T-cell (primary cell): ENCODE data around the gene KCNQ2. TPM values are rescaled to one million over a fixed set of nuclear protein-coding genes. Genes with fewer than 3 reads are reported as not detected.

Experiments used
- ATAC-seq, 4 experiments: fragments of 200-7000 bp in 3 of 4; fragments of 150-1000 bp in 1 of 4; cut with Tn5 transposase; replicated peaks in 1 of 4; 1 replicate in 3 of 4; 2 replicates in 1 of 4; pipeline ENCODE4 v1.10.0; 2021; ENCODE audit warnings: moderate library complexity in 3 of 4, mild to moderate bottlenecking in 2 of 4, moderate number of reproducible peaks in 1 of 4
- CTCF ChIA-PET, 2 donors: fragments of 300-600 bp; sonication (Branson Sonifier 250); formaldehyde crosslinking; loops; one replicate each; lab custom pipeline; 2022; ENCODE audit warnings: antibody characterized with exemption in 2 of 2; lab: Charles Lee
- POLR2A ChIA-PET, 2 donors: fragments of 300-600 bp; sonication (Branson Sonifier 250); formaldehyde crosslinking; loops; one replicate each; lab custom pipeline; 2022; ENCODE audit warnings: antibody characterized with exemption in 2 of 2; lab: Charles Lee
- DNase-seq, 35 experiments: peaks; one replicate each; pipeline versions ENCODE4 v3.0.0 to v3.0.0-alpha.2; 2013 to 2023
- H3K27ac ChIP-seq: one replicate; pipeline ENCODE4 v1.5.1; 2013; ENCODE audit warnings: low read length
- H3K27me3 ChIP-seq, 2 experiments: replicated peaks in 1 of 2; 1 replicate in 1 of 2; 2 replicates in 1 of 2; pipeline versions ENCODE4 v1.6.1 to v1.7.0; 2013; ENCODE audit warnings: low read length in 1 of 2, mixed read lengths in 1 of 2; ENCODE audit not compliant: control insufficient read depth in 2 of 2, insufficient read depth in 2 of 2; ENCODE audit errors: extremely low read depth in 1 of 2
- H3K36me3 ChIP-seq, 2 donors: 1 replicate in 1 of 2; 2 replicates in 1 of 2; pipeline versions ENCODE4 v1.6.1 to v1.7.0; 2013; ENCODE audit warnings: low read length in 1 of 2; ENCODE audit not compliant: control insufficient read depth in 2 of 2, insufficient read depth in 1 of 2; ENCODE audit errors: extremely low read depth in 1 of 2
- H3K4me1 ChIP-seq, 2 experiments: 1 replicate in 1 of 2; 2 replicates in 1 of 2; pipeline versions ENCODE4 v1.6.1 to v1.7.0; 2013; ENCODE audit warnings: low read length in 2 of 2, mixed read lengths in 1 of 2; ENCODE audit not compliant: insufficient read depth in 2 of 2, control insufficient read depth in 1 of 2; ENCODE audit errors: extremely low read depth in 1 of 2
- H3K4me3 ChIP-seq, 2 donors: 1 replicate in 1 of 2; 2 replicates in 1 of 2; pipeline versions ENCODE4 v1.5.1 to v1.7.0; 2013; ENCODE audit warnings: mild to moderate bottlenecking in 2 of 2, low read length in 1 of 2, moderate library complexity in 1 of 2; ENCODE audit not compliant: control insufficient read depth in 1 of 2; ENCODE audit errors: extremely low read depth in 1 of 2
- H3K9me3 ChIP-seq: 2 replicates; pipeline ENCODE4 v1.7.0; 2013
- H3K27ac Mint-ChIP-seq, 2 donors: one replicate each; pipeline ENCODE4 v1.8.0; 2020 to 2021; ENCODE audit warnings: mild to moderate bottlenecking in 2 of 2, mixed read lengths in 2 of 2
- H3K27me3 Mint-ChIP-seq, 2 donors: one replicate each; pipeline ENCODE4 v1.8.0; 2021 to 2022; ENCODE audit warnings: mixed read lengths in 2 of 2
- H3K36me3 Mint-ChIP-seq: one replicate; pipeline ENCODE4 v1.8.0; 2021; ENCODE audit warnings: mixed read lengths
- H3K4me1 Mint-ChIP-seq, 3 donors: one replicate each; pipeline ENCODE4 v1.8.0; 2020 to 2022; ENCODE audit warnings: mixed read lengths in 3 of 3, mild to moderate bottlenecking in 1 of 3
- H3K4me3 Mint-ChIP-seq, 3 donors: one replicate each; pipeline ENCODE4 v1.8.0; 2020 to 2022; ENCODE audit warnings: mild to moderate bottlenecking in 3 of 3, mixed read lengths in 3 of 3, moderate library complexity in 3 of 3
- H3K9me3 Mint-ChIP-seq, 3 donors: one replicate each; pipeline ENCODE4 v1.8.0; 2020 to 2022; ENCODE audit warnings: mixed read lengths in 3 of 3
- WGBS: methylation state at CpG from one replicate; pipeline ENCODE4 v1.1.5; 2013; ENCODE audit warnings: missing lambda C conversion rate; ENCODE audit not compliant: insufficient coverage; 5-methylcytosine and 5-hydroxymethylcytosine counted together
- total RNA-seq, 35 experiments: library from RNA in 6 of 35; stranded (reverse) in 6 of 35; fragments of 120-200 nt in 1 of 35; gene quantifications; one replicate each; pipeline versions ENCODE4 v1.2.1 to v1.2.4 and lab custom pipeline; 2013 to 2026

The KCNQ2 gene
- total RNA-seq, 5 donors from 2014 or later (not counting 1 experiment from before 2014, with no cell fraction given): 0.19 to 0.49 (median 0.32) TPM

DNA sequence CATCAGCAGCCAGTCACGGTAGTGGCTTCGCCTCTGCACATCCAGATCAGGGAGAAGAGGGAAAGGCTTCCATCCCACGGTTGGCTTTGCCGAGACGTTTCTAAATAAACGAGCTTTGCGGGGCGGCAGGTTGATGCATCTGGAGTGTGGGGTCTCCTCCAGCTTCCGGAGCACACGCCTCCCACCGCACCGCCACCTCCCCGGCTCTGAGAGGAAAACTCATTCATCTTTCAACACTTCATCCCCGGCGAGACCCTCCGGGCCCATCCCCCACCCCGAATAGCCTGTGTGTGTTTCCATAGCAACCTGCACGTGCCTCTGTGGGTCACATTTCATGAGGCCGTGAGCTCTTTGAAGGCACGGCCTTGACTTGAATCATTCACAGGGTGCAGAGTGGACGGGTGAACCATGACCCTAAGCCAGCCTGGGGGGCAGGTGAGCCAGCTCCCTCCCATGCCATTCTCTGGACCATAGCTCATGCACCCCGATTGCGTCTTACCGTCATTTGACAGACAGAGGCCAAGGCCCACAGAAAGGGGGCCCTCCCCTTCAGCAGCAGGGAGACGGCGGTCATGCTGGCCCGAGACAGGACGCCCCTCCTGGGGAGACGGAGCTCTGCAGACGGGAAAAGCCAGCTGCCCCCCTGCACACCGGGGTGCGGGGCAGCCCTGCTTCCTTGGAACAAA, 95.1 kb downstream of the KCNQ2 start:
- no peak overlapping the region for H3K4me3 ChIP-seq
- H3K4me1 ChIP-seq: peaks cover 0 to 5% of the 10 kb centered on the region in 2 experiments
- H3K27ac ChIP-seq: no peak overlapping the region
- no peak for DNase-seq
- Mint-ChIP-seq H3K4me3 (no peak overlapping the region), H3K9me3 (no peaks in the 10 kb centered on the region), H3K27ac (no peak overlapping the region), H3K4me1 (no peaks in the 10 kb centered on the region), H3K27me3 (peaks cover 9 to 39% of the 10 kb centered on the region in 2 donors), H3K36me3 (no peaks in the 10 kb centered on the region)
- CTCF ChIA-PET: interaction anchor here in 1 of 2 donors (0.6 kb wide), 1 partner anchor 177 kb away, joined by 3 read pairs; no protein-coding TSS in a partner anchor
- H3K36me3 ChIP-seq: no peaks in the 10 kb centered on the region
- POLR2A ChIA-PET: no interaction called here
- H3K9me3 ChIP-seq: no peaks in the 10 kb centered on the region
- WGBS: 15% methylated on average over 23 of the region's 32 CpGs
- peaks cover 2 to 92% of the 10 kb centered on the region in 2 experiments for H3K27me3 ChIP-seq
- ATAC-seq: no peak

DNA sequence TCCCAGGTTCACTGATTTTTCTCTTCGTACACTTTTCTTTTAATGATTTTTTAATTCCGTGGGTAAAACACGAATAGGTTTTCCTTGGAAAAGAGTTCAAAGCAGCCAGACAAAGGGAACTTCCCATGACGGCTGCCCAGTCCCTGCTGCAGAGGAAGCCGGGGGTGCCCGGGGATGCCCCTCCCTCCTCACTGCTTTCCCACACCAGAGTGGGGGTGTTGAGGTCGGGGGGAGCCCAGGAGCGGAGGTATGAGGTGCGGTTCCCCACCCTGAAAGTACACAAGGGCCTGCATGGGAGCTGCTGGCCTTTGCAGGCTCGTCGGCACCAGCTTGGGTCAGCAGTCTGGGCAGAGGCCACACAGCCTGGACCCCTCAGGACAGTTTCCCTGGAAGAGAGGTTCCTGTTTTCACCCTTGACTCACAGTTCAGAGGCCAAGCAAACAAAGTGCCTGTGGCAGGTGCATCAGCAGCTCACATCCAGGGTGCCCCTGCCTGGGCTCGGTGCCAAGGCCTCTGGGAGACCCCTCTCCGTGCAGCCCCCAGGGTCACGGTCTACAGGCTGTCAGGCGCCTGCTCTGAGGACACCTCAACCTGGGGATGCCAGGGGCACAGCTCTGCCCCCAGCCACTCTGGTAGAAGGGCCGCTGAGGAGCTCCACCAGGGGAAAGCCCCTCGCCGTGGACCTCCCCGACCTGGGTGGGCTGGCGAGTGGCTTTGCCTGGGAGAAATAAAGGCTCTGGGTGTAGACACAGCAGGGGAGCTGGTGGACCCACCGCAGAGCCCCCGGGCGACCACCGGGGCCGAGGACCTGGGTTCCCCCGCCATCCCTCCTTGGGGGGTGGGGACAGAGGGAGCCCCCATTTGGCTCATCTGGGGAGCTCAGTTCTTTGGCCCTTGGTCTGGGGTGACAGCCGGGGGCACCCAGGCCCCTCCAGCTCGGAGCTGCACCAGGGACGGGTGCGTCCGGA, 95.9 kb downstream of the KCNQ2 start:
- 72% methylated on average over 24 of the region's 31 CpGs for WGBS
- ATAC-seq (no peak), DNase-seq (no peak)
- Mint-ChIP-seq H3K9me3 (no peaks in the 10 kb centered on the region), H3K36me3 (no peaks in the 10 kb centered on the region), H3K27me3 (peaks cover 9 to 43% of the 10 kb centered on the region in 2 donors), H3K4me3 (no peak overlapping the region), H3K4me1 (no peaks in the 10 kb centered on the region), H3K27ac (no peak overlapping the region)
- H3K4me1 ChIP-seq: no peaks in the 10 kb centered on the region
- no peak overlapping the region for H3K27ac ChIP-seq
- ChIA-PET CTCF (no interaction called here), POLR2A (no interaction called here)
- peaks cover 2 to 88% of the 10 kb centered on the region in 2 experiments for H3K27me3 ChIP-seq
- no peak overlapping the region for H3K4me3 ChIP-seq
- no peaks in the 10 kb centered on the region for H3K9me3 ChIP-seq
- H3K36me3 ChIP-seq: no peaks in the 10 kb centered on the region

DNA sequence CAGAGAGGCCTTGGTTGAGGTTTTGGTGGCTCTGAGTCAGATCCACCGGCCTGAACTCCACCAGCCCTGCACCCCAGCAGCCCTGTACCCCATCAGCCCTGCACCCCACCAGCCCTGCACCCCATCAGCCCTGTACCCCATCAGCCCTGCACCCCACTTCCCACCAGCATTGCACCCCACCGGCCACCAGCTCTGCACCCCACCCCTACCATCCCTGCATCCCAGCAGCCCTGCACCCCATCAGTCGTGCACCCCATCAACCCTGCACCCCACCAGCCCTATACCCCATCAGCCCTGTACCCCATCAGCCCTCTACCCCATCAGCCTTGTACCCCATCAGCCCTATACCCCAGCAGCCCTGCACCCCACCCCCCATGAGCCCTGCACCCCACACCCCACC, 97.0 kb downstream of the KCNQ2 start:
- no peaks in the 10 kb centered on the region for H3K4me1 Mint-ChIP-seq
- peaks cover 2 to 88% of the 10 kb centered on the region in 2 experiments for H3K27me3 ChIP-seq
- H3K9me3 Mint-ChIP-seq: no peaks in the 10 kb centered on the region
- peaks cover 9 to 45% of the 10 kb centered on the region in 2 donors for H3K27me3 Mint-ChIP-seq
- no peak overlapping the region for H3K4me3 ChIP-seq
- no peak overlapping the region for H3K4me3 Mint-ChIP-seq
- H3K9me3 ChIP-seq: no peaks in the 10 kb centered on the region
- no peaks in the 10 kb centered on the region for H3K36me3 Mint-ChIP-seq
- ATAC-seq: no peak
- no peaks in the 10 kb centered on the region for H3K36me3 ChIP-seq
- H3K27ac Mint-ChIP-seq: no peak overlapping the region
- ChIA-PET CTCF (no interaction called here), POLR2A (no interaction called here)
- WGBS: 61% methylated on average over 2 of the region's 3 CpGs
- DNase-seq: no peak
- no peaks in the 10 kb centered on the region for H3K4me1 ChIP-seq
- no peak overlapping the region for H3K27ac ChIP-seq

DNA sequence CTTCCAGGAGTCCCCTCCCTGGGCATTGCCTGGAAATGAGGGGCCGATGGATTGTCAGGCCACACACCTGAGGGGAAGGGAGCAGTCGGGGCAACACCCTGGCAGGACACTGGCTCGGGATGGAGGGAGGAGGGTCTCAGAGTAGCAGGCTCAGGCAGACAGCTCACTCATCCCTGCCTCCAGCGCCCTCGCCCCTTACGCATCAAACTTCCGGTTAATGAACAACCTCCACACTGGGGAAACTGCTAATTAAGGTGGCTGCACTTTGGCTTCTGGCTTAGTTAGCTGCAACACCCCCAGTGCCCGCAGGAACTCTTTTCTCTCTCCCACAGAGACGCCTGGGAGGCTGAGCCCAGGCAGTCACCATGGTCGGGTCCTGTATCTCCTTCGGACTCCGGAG, 98.0 kb downstream of the KCNQ2 start:
- no peak overlapping the region for H3K4me3 Mint-ChIP-seq
- 44% methylated on average over 7 of the region's 12 CpGs for WGBS
- H3K4me1 Mint-ChIP-seq: no peaks in the 10 kb centered on the region
- Histone ChIP-seq H3K4me1 (no peaks in the 10 kb centered on the region), H3K27me3 (peaks cover 2 to 84% of the 10 kb centered on the region in 2 experiments), H3K36me3 (no peaks in the 10 kb centered on the region), H3K4me3 (no peak overlapping the region), H3K27ac (no peak overlapping the region), H3K9me3 (no peaks in the 10 kb centered on the region)
- no peak overlapping the region for H3K27ac Mint-ChIP-seq
- no peaks in the 10 kb centered on the region for H3K36me3 Mint-ChIP-seq
- ChIA-PET CTCF (no interaction called here), POLR2A (no interaction called here)
- H3K9me3 Mint-ChIP-seq: no peaks in the 10 kb centered on the region
- ATAC-seq (no peak), DNase-seq (no peak)
- peaks cover 9 to 42% of the 10 kb centered on the region in 2 donors for H3K27me3 Mint-ChIP-seq

DNA sequence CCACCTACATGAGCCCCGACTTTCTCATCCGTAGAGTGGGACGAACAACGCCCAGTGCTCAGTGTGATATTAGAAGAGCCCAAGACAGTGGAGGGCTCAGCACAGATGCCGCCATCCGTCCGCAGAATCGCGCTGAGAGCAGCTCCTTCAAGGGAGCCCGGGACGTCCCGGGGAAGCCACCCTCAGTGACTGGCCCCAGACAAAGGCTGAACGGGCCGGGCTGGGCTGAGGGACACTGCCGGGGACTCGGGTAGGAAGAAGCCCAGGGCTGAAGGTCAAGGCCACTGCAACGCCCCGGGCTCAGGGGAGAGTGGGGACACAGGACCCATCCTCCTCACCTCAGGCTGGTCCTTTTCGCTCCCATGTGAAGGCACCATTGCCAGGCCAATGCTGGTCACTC, 98.5 kb downstream of the KCNQ2 start:
- H3K9me3 ChIP-seq: no peaks in the 10 kb centered on the region
- H3K27ac ChIP-seq: no peak overlapping the region
- ATAC-seq (no peak), DNase-seq (no peak)
- no peak overlapping the region for H3K4me3 ChIP-seq
- Mint-ChIP-seq H3K4me3 (no peak overlapping the region), H3K27ac (no peak overlapping the region), H3K9me3 (no peaks in the 10 kb centered on the region), H3K36me3 (no peaks in the 10 kb centered on the region), H3K27me3 (peaks cover 9 to 39% of the 10 kb centered on the region in 2 donors), H3K4me1 (no peaks in the 10 kb centered on the region)
- peaks cover 2 to 79% of the 10 kb centered on the region in 2 experiments for H3K27me3 ChIP-seq
- 83% methylated on average over 15 of the region's 19 CpGs for WGBS
- no peaks in the 10 kb centered on the region for H3K4me1 ChIP-seq
- no peaks in the 10 kb centered on the region for H3K36me3 ChIP-seq
- POLR2A ChIA-PET: no interaction called here
- CTCF ChIA-PET: no interaction called here

DNA sequence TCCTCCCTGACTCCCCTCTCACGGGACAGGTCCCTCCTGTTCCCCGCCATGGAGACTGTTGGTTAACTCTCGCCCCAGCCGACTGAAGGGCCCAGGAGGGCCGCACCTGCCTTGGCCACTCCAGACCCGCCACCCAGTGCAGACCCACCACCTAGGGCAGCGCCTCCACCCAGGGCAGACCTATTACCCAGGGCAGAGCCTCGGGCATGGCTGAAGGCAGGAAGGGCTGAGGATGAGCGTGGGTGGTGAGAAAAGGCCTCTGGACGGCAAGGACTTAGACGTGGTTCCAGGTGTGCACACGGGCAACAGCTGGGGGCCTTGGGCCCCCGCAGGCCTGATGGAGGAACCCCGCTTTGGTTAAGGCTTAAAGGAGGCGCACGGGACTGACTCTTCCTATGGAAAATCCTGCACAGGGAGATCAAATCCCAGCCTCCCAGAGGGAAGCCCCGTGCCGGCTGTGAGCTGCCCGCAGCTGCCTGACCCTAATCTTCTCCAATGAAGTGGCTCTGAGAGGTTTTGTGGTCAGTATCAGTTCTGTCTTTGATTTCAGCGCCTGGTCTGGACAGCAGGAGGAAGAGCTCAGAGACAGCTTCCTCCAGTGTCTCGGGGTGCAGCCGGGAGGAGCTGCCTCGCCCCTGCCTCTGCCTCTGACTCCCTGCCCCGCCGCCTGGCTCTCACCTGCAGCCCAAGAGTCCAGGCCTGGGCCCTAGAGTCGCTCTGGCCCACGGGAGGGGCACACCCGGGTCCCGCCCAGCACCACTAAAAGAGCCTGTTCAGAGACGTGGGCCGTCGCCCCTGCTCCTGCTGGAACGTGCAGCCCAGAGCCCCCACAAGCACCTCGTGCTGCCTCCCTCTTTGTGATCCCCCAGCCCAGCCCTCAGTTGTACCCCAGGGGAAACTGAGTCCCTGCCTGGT, 99.2 kb downstream of the KCNQ2 start:
- POLR2A ChIA-PET: no interaction called here
- Histone ChIP-seq H3K36me3 (no peaks in the 10 kb centered on the region), H3K27me3 (peaks cover 2 to 73% of the 10 kb centered on the region in 2 experiments), H3K4me1 (no peaks in the 10 kb centered on the region), H3K9me3 (no peaks in the 10 kb centered on the region), H3K4me3 (no peak overlapping the region), H3K27ac (no peak overlapping the region)
- 66% methylated on average over 21 of the region's 34 CpGs for WGBS
- Mint-ChIP-seq H3K27ac (no peak overlapping the region), H3K4me1 (no peaks in the 10 kb centered on the region), H3K4me3 (no peak overlapping the region), H3K36me3 (no peaks in the 10 kb centered on the region), H3K27me3 (peaks cover 9 to 32% of the 10 kb centered on the region in 2 donors), H3K9me3 (no peaks in the 10 kb centered on the region)
- no peak for DNase-seq
- CTCF ChIA-PET: no interaction called here
- no peak for ATAC-seq
